Posterior cingulate gyrus (tissue), 11 donors: ENCODE measurements around the gene SWT1.

Experiments used
- DNase-seq, 10 donors: peaks; one replicate each; pipeline versions ENCODE4 v3.0.0 to v3.0.0-alpha.2; 2020 to 2021; ENCODE audit warnings: mixed read lengths in 3 of 10
- intact Hi-C: fragments of 100-400 bp; cut with DNase I; formaldehyde crosslinking; loops from one replicate; pipeline ENCODE4 v1.15.1; 2023

The SWT1 gene

GRCh38 chr1:185156854-185157598, at the start of gene SWT1, which contains the start of gene TRMT1L:
SWT1 (plus strand) TSS chr1:185157167; CDS start chr1:185160842, 3,675 bp downstream.
TRMT1L (minus strand) TSS chr1:185156953; CDS start chr1:185156712, 241 bp downstream.
- intact Hi-C loops: loop anchor here (1.0 to 2.0 kb wide), 3 partner anchors 112 to 402 kb away; partner anchors contain the start of genes IVNS1ABP and RNF2

GRCh38 chr1:185108321-185108720, 48.6 kb upstream of the SWT1 start:
- DNase-seq: no peak

More at GRCh38 chr1:185156854-185157598, at the start of gene SWT1, which contains the start of gene TRMT1L:
- peak; percentile 99 to 100 (median 100) for DNase-seq

GRCh38 chr1:185110145-185110544, 46.8 kb upstream of the SWT1 start:
- intact Hi-C loops: no loop called here
- DNase-seq: no peak

More at GRCh38 chr1:185108321-185108720, 48.6 kb upstream of the SWT1 start:
- intact Hi-C loops: no loop called here

- no peak for DNase-seq
- intact Hi-C loops: no loop called here
These were observed 45.1 kb upstream of the SWT1 start for GRCh38 chr1:185111873-185112272.

GRCh38 chr1:185112356-185112755, 44.6 kb upstream of the SWT1 start:
- DNase-seq: no peak

GRCh38 chr1:185129708-185130107, 27.3 kb upstream of the SWT1 start:
- DNase-seq: no peak
- intact Hi-C loops: no loop called here

More at GRCh38 chr1:185112356-185112755, 44.6 kb upstream of the SWT1 start:
- intact Hi-C loops: no loop called here

GRCh38 chr1:185132534-185132933, 24.4 kb upstream of the SWT1 start:
- DNase-seq: no peak
- intact Hi-C loops: no loop called here

- no peak for DNase-seq
- intact Hi-C loops: no loop called here
These were observed 18.9 kb upstream of the SWT1 start for GRCh38 chr1:185137896-185138545.

GRCh38 chr1:185139246-185139645, 17.7 kb upstream of the SWT1 start:
- DNase-seq: no peak
- intact Hi-C loops: no loop called here

GRCh38 chr1:185144233-185144632, 12.7 kb upstream of the SWT1 start:
- no peak for DNase-seq
- intact Hi-C loops: no loop called here

- no peak for DNase-seq
- intact Hi-C loops: no loop called here
These were observed 5.8 kb upstream of the SWT1 start for GRCh38 chr1:185151215-185151614.

GRCh38 chr1:185152187-185152767, 4.7 kb upstream of the SWT1 start:
- no peak for DNase-seq
- intact Hi-C loops: no loop called here

- intact Hi-C loops: no loop called here
These were observed 2.0 kb upstream of the SWT1 start for GRCh38 chr1:185154912-185155513.

GRCh38 chr1:185155600-185156287, 1.2 kb upstream of the SWT1 start:
- intact Hi-C loops: loop anchor here (2.0 kb wide), 2 partner anchors 111 to 161 kb away; partner anchors contain the start of genes IVNS1ABP and RNF2
- no peak for DNase-seq

More at GRCh38 chr1:185154912-185155513, 2.0 kb upstream of the SWT1 start:
- no peak for DNase-seq

- peak in 1 of 10 donors; percentile 87 for DNase-seq
- intact Hi-C loops: loop anchor here (2.0 kb wide), 2 partner anchors 112 to 160 kb away; partner anchors contain the start of genes IVNS1ABP and RNF2
These were observed 596 bp upstream of the SWT1 start for GRCh38 chr1:185156288-185156853.

GRCh38 chr1:185157599-185158412, 839 bp downstream of the SWT1 start:
- no peak for DNase-seq
- intact Hi-C loops: loop anchor here (1.0 to 2.0 kb wide), 3 partner anchors 113 to 403 kb away; partner anchors contain the start of genes IVNS1ABP and RNF2

- intact Hi-C loops: no loop called here
- DNase-seq: no peak
These were observed 1.8 kb downstream of the SWT1 start for GRCh38 chr1:185158800-185159199.

- intact Hi-C loops: no loop called here
- DNase-seq: no peak
These were observed 3.0 kb downstream of the SWT1 start for GRCh38 chr1:185159966-185160365.

- no peak for DNase-seq
- intact Hi-C loops: no loop called here
These were observed 5.5 kb downstream of the SWT1 start for GRCh38 chr1:185162491-185162890.
